Measurements from ENCODE around the gene DLGAP1. TPM values are rescaled to one million over a fixed set of nuclear protein-coding genes. Genes with fewer than 3 reads are reported as not detected.

The DLGAP1 gene
- total and polyA plus RNA-seq, 4 donors, result 16.5 to 30.7 (median 29.7) TPM

DNA sequence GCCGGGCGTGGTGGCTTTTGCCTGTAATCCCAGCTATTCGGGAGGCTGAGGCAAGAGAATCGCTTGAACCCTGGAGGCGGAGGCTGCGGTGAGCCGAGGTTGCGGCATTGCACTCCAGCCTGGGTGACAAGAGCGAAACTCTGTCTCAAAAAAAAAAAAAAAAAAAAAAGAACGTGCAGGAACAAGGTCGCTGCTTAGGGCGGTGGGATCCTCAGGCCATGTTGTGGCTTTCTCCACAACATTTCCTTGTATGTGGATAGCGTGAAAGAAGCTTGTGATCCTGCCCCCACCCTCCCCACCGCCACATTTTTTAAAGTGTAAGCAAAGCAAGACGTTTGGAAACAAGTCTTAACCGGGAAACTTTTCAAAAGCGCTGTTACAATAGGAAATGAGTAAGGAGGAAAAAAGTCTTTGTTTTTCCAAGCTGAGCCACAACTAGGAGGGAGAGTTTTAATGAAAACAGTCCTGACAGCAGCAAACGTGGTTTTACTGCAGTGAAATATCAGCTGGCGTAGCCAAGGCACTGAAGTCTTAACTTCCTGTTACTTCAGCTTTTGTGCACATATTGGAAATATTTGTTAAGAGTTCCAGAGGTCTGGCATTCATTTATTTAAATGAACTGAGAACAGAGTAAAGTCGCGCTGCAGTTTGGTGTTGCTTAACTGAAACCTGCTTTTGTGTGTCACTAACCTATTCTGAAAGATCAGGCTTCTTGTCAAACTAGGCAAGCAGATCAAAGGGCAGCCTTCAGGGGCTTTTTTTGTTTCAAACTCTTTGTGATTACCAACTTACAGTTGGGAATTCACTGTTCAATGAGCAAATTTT is 1001.4 kb downstream of the DLGAP1 start:
- Histone ChIP-seq H3K27me3 (ENCODE audit: control insufficient read depth, insufficient read depth, low read length) (peaks cover 40% of the 10 kb centered on the region), H3K27ac (ENCODE audit: low read depth, low read length) (peak overlapping the region; percentile 100), H3K4me1 (ENCODE audit: control insufficient read depth, insufficient read depth, low read length) (peaks cover 43% of the 10 kb centered on the region), H3K9me3 (ENCODE audit: control insufficient read depth, insufficient read depth, low read length) (no peaks in the 10 kb centered on the region), H3K36me3 (ENCODE audit: control insufficient read depth, insufficient read depth, low read length) (no peaks in the 10 kb centered on the region), H3K4me3 (ENCODE audit: low read depth, low read length) (peak overlapping the region; percentile 95)
- peak in 3 of 6 donors; percentile 12 to 74 (median 47) for DNase-seq (ENCODE audit: low read depth in 4 of 6, low spot score in 6 of 6)
- 17% methylated on average over 11 of the region's 21 CpGs for WGBS (ENCODE audit: insufficient coverage)

GRCh38 chr18:3452750-3453539 is 1002.2 kb downstream of the DLGAP1 start:
- Histone ChIP-seq H3K4me3 (ENCODE audit: low read depth, low read length) (peak overlapping the region; percentile 95), H3K27me3 (ENCODE audit: control insufficient read depth, insufficient read depth, low read length) (peaks cover 43% of the 10 kb centered on the region), H3K36me3 (ENCODE audit: control insufficient read depth, insufficient read depth, low read length) (no peaks in the 10 kb centered on the region), H3K27ac (ENCODE audit: low read depth, low read length) (peak overlapping the region; percentile 100), H3K4me1 (ENCODE audit: control insufficient read depth, insufficient read depth, low read length) (peaks cover 48% of the 10 kb centered on the region), H3K9me3 (ENCODE audit: control insufficient read depth, insufficient read depth, low read length) (no peaks in the 10 kb centered on the region)
- DNase-seq (ENCODE audit: low read depth in 4 of 6, low spot score in 6 of 6), result no peak
- 42% methylated on average over 12 of the region's 17 CpGs for WGBS (ENCODE audit: insufficient coverage)

GRCh38 chr18:3451989-3452749 is 1002.9 kb downstream of the DLGAP1 start:
- H3K27me3 ChIP-seq (ENCODE audit: control insufficient read depth, insufficient read depth, low read length), result peaks cover 47% of the 10 kb centered on the region
- DNase-seq (ENCODE audit: low read depth in 4 of 6, low spot score in 6 of 6), result peak in 3 of 6 donors; percentile 17 to 61 (median 26)
- 2% methylated on average over 47 of the region's 53 CpGs for WGBS (ENCODE audit: insufficient coverage)

DNA sequence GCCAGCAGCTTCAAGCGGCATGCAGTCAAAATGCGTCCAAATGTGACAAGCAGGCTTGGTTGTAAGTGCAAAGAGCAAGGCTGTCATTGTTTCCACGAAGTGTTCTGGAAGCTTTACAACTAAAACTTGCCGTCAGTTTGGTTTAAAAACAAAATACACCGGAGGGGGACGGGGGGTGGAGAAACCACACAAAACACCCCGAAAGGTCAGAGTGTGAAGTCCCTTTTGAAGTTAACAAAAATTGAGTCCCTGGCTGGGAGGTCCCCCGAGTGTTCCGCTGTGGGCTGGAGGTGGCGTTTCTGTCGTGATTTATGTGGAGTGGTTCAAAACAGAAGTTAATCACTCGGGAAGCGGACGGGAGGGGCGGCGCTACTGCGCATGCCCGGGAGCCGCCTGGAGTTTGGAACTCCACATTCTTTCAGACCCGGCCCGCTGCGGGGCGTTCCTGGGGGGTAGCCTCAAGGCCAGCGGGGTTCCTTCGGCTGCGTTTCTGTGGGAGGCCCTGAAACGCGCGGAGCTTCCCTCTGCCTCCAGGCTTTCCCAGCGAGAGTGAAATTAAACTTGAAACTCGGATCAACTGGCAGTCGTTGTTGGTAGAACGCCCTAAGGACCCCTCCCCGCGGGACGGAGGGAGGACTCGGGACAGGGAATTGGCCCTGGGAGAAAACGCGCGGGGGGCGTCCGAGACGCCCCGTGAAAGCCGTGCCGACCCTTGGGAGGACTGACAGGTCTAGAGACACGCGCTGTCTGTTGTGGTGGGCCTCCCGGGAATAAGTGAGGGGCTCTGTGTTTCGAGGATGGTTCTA is 1003.7 kb downstream of the DLGAP1 start:
- no peaks in the 10 kb centered on the region for H3K9me3 ChIP-seq (ENCODE audit: control insufficient read depth, insufficient read depth, low read length)
- peaks cover 47% of the 10 kb centered on the region for H3K27me3 ChIP-seq (ENCODE audit: control insufficient read depth, insufficient read depth, low read length)
- under 1% methylated on average over 50 of the region's 50 CpGs for WGBS (ENCODE audit: insufficient coverage)
- H3K36me3 ChIP-seq (ENCODE audit: control insufficient read depth, insufficient read depth, low read length), result no peaks in the 10 kb centered on the region
- peak overlapping the region; percentile 95 for H3K4me3 ChIP-seq (ENCODE audit: low read depth, low read length)
- DNase-seq (ENCODE audit: low read depth in 4 of 6, low spot score in 6 of 6), result peak in 4 of 6 donors; percentile 77 to 95 (median 84)
- H3K4me1 ChIP-seq (ENCODE audit: control insufficient read depth, insufficient read depth, low read length), result peaks cover 50% of the 10 kb centered on the region
- H3K27ac ChIP-seq (ENCODE audit: low read depth, low read length), result peak overlapping the region; percentile 100

More at GRCh38 chr18:3451989-3452749, 1002.9 kb downstream of the DLGAP1 start:
- H3K4me3 ChIP-seq (ENCODE audit: low read depth, low read length), result peak overlapping the region; percentile 95
- H3K4me1 ChIP-seq (ENCODE audit: control insufficient read depth, insufficient read depth, low read length), result peaks cover 50% of the 10 kb centered on the region
- no peaks in the 10 kb centered on the region for H3K36me3 ChIP-seq (ENCODE audit: control insufficient read depth, insufficient read depth, low read length)
- peak overlapping the region; percentile 100 for H3K27ac ChIP-seq (ENCODE audit: low read depth, low read length)
- no peaks in the 10 kb centered on the region for H3K9me3 ChIP-seq (ENCODE audit: control insufficient read depth, insufficient read depth, low read length)

DNA sequence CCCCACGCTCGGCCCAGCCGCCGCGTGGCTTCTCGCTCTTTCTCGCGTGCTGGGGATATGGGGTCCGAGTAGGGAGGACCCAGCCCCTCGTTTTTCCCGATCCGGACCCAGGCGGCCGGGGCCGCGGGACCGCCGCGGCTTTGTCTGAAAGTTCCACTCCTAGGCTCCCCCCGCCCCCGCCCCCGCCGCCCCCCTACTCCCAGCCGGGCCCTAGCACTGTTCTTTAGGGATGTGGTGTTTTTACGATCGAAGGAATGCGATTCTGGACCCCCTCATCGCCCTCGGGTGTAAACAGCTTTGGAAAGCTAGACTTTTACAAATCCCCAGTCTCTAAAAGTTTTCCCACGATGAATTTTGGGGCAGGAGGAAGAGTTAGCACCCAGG is 1004.3 kb downstream of the DLGAP1 start:
- peak overlapping the region; percentile 95 for H3K4me3 ChIP-seq (ENCODE audit: low read depth, low read length)
- H3K4me1 ChIP-seq (ENCODE audit: control insufficient read depth, insufficient read depth, low read length), result peaks cover 50% of the 10 kb centered on the region
- WGBS (ENCODE audit: insufficient coverage), result 0% methylated on average over 11 of the region's 30 CpGs
- no peaks in the 10 kb centered on the region for H3K9me3 ChIP-seq (ENCODE audit: control insufficient read depth, insufficient read depth, low read length)
- H3K27me3 ChIP-seq (ENCODE audit: control insufficient read depth, insufficient read depth, low read length), result peaks cover 47% of the 10 kb centered on the region
- no peaks in the 10 kb centered on the region for H3K36me3 ChIP-seq (ENCODE audit: control insufficient read depth, insufficient read depth, low read length)
- peak overlapping the region; percentile 100 for H3K27ac ChIP-seq (ENCODE audit: low read depth, low read length)
- DNase-seq (ENCODE audit: low read depth in 4 of 6, low spot score in 6 of 6), result no peak

DNA sequence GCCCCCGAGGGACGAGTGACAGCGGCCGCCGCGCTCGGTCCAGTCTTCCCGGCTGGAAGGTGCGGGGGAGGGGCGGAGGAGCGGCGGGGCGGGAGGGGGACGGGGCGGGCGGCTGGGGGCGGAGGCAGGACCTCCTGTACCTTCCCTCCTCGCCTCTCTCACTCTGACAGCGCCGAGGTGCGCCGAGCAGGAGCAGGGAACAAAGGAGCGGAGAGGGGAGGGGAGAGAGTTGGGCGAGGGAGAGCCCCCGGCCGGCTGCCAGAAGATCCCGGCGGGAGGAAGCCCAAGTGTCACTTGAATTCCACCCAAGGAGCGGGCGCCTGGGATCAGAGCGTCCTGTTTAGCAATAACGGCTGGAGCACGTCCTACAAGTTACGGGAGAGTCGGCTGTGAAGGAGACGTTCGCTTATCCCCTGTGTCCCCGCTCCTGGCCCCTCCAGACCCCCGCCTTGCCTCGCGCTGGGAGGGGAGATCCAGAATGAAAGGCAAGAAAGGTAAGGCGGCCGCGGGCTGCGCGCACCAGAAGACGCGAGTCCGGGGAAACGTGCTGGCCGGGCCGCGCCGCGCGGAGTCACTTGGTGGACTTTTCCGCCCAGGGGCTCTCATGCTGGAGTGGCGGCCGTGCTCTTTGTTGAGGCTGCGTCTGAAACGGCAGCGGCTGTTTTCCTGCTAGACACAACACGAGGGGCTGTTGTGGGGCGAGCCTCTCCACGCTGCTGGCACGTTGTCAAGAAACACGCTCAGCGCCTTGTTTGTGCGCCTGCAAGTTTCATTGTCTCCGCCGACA is 1004.9 kb downstream of the DLGAP1 start, which contains the start of gene TGIF1:
Gene TGIF1 (plus strand): TSS at position 161 of the 787 bp plus-strand sequence. CDS start 318 bp downstream, at position 479.
- Histone ChIP-seq H3K4me1 (ENCODE audit: control insufficient read depth, insufficient read depth, low read length) (peaks cover 50% of the 10 kb centered on the region), H3K9me3 (ENCODE audit: control insufficient read depth, insufficient read depth, low read length) (no peaks in the 10 kb centered on the region), H3K27me3 (ENCODE audit: control insufficient read depth, insufficient read depth, low read length) (peaks cover 47% of the 10 kb centered on the region), H3K4me3 (ENCODE audit: low read depth, low read length) (peak within 1 kb of the TSS; percentile 95), H3K27ac (ENCODE audit: low read depth, low read length) (peak within 1 kb of the TSS; percentile 100), H3K36me3 (ENCODE audit: control insufficient read depth, insufficient read depth, low read length) (no peaks in the 10 kb centered on the region)
- WGBS (ENCODE audit: insufficient coverage), result under 1% methylated on average over 51 of the region's 71 CpGs
- DNase-seq (ENCODE audit: low read depth in 4 of 6, low spot score in 6 of 6), result peak in 4 of 6 donors; percentile 50 to 91 (median 68)

DNA sequence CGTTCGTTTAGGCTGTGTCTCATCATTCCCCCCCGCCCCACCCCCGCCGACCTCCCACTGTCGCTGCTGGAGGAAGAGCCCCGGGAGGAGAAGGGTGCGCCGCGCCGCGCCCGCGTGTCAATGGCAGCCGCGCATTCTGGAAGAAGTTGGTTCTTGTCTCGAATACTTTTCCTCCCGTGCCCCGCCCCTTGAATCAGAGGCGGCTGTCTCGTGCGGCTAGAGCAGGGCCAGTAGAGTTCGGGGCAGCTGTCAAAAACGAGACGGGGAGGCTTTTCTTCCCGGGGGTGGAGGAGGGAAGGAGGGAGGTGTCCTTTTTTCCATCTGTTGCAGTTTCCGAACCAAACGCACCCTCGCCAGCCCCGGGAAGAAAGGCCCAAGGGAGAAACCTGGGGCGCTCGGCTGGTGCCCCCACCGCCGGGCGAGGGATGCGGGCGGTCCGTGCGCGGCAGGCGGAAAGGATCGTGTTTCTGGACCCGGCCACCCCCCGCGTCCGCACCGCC is 1005.5 kb downstream of the DLGAP1 start:
- no peaks in the 10 kb centered on the region for H3K9me3 ChIP-seq (ENCODE audit: control insufficient read depth, insufficient read depth, low read length)
- no peaks in the 10 kb centered on the region for H3K36me3 ChIP-seq (ENCODE audit: control insufficient read depth, insufficient read depth, low read length)
- peak overlapping the region; percentile 100 for H3K27ac ChIP-seq (ENCODE audit: low read depth, low read length)
- H3K4me1 ChIP-seq (ENCODE audit: control insufficient read depth, insufficient read depth, low read length), result peaks cover 50% of the 10 kb centered on the region
- DNase-seq (ENCODE audit: low read depth in 4 of 6, low spot score in 6 of 6), result peak in 3 of 6 donors; percentile 33 to 82 (median 54)
- H3K27me3 ChIP-seq (ENCODE audit: control insufficient read depth, insufficient read depth, low read length), result peaks cover 45% of the 10 kb centered on the region
- WGBS (ENCODE audit: insufficient coverage), result under 1% methylated on average over 42 of the region's 47 CpGs
- peak overlapping the region; percentile 95 for H3K4me3 ChIP-seq (ENCODE audit: low read depth, low read length)

Data from spinal cord (tissue), 10 donors.